SK-N-SH treated with all-trans-retinoic acid at 6 μM for 48 hours (cell line): ENCODE data around the gene CCDC88C.

Experiments used
- PATZ1 ChIP-seq: fragments of 250-450 bp; sonication (Bioruptor Pico); IDR thresholded peaks from 2 replicates; pipeline ENCODE4 v1.8.0; 2020; ENCODE audit warnings: mild to moderate bottlenecking, moderate library complexity, borderline replicate concordance
- RARB ChIP-seq: fragments of 250-450 bp; sonication (Bioruptor Pico); IDR thresholded peaks from 2 replicates; pipeline ENCODE4 v1.8.0; 2021; ENCODE audit warnings: mild to moderate bottlenecking, moderate library complexity
- ZFP30 ChIP-seq: fragments of 450-650 bp; formaldehyde crosslinking; IDR thresholded peaks from 2 replicates; pipeline ENCODE4 v1.5.0; 2022; ENCODE audit warnings: mild to moderate bottlenecking, moderate library complexity

DNA sequence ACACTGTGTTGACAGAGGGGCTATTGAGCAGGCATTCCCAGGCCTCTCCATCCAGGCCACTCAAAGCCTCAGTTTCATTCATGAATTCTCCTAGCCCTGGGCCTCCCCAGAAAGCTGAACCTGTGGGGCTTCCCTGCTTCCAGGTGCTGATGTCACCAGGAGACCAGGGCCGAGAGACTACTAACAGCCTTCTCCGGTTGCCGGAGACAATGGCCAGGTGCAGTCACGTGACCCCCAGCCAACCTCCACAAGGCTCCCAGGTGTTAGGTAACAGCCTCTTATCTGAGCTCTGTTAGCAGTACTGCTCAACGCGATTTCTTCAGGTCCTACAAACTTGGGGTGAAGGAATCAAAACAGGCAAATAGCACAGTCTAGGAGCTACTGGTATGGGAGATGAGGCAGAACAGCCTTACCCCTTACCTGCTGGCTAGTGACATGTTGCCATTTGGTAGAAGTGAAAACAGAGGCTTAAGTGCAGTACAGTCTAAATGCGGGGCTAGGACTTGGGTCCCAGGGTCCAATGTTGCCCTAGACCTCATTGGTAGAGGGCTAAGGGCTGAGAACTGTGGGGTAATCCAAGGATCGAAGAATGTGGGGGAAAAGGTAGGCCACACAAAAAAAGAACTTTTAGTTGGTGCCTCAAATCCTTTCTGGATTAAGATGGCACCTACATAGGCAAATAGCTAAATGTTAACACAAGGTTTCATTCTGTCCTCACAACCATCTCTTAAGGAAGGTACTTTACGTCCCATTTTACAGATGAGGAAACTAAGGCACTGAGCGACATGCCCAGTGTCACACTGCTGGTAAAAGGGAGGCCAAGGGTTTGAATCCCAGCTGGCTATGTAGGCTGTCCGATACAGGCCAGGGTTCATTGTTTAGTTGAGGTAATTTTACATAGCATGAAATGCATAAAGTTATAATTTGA lies 3.8 kb downstream of the CCDC88C start:
- TF ChIP-seq PATZ1 (CRISPR knock-in tag) (no peak), ZFP30 (no peak), RARB (CRISPR knock-in tag) (no peak)
